Measurements from ENCODE around the gene HNRNPC. TPM values are rescaled to one million over a fixed set of nuclear protein-coding genes. Genes with fewer than 3 reads are reported as not detected.

HNRNPC gene
- polyA plus RNA-seq, 1 donor from 2014 or later: 1,176 TPM

- peaks cover 49% of the 10 kb centered on the region for H4K20me1 ChIP-seq (ENCODE audit: insufficient read depth)
- no peaks in the 10 kb centered on the region for H3F3A ChIP-seq (ENCODE audit: insufficient read depth, low read length, poor library complexity, severe bottlenecking)
- no peaks in the 10 kb centered on the region for H3K27me3 ChIP-seq (ENCODE audit: insufficient read depth, low read depth, low read length)
- no peak overlapping the region for H3K27ac ChIP-seq (ENCODE audit: low read length)
- no peak overlapping the region for H3K4me3 ChIP-seq (ENCODE audit: low read length)
- H3K36me3 ChIP-seq (ENCODE audit: insufficient read depth, low read length): peaks cover 4% of the 10 kb centered on the region
- H3K9me2 ChIP-seq (ENCODE audit: insufficient read depth, low read length): no peaks in the 10 kb centered on the region
- TF ChIP-seq TAF1 (IDR thresholded peaks at IDR 0.05; ENCODE audit: low read depth) (no peak), EZH2 (IDR thresholded peaks at IDR 0.05; ENCODE audit: borderline replicate concordance, insufficient read depth, low read length, poor library complexity, severe bottlenecking) (no peak), REST (IDR thresholded peaks at IDR 0.05; ENCODE audit: borderline replicate concordance) (no peak)
- TF ChIP-seq, protein P1, sequence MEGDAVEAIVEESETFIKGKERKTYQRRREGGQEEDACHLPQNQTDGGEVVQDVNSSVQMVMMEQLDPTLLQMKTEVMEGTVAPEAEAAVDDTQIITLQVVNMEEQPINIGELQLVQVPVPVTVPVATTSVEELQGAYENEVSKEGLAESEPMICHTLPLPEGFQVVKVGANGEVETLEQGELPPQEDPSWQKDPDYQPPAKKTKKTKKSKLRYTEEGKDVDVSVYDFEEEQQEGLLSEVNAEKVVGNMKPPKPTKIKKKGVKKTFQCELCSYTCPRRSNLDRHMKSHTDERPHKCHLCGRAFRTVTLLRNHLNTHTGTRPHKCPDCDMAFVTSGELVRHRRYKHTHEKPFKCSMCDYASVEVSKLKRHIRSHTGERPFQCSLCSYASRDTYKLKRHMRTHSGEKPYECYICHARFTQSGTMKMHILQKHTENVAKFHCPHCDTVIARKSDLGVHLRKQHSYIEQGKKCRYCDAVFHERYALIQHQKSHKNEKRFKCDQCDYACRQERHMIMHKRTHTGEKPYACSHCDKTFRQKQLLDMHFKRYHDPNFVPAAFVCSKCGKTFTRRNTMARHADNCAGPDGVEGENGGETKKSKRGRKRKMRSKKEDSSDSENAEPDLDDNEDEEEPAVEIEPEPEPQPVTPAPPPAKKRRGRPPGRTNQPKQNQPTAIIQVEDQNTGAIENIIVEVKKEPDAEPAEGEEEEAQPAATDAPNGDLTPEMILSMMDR (IDR thresholded peaks at IDR 0.05; ENCODE audit: poor library complexity, severe bottlenecking): no peak
- H3K79me2 ChIP-seq (replicated peaks; ENCODE audit: insufficient read depth, low read length): peaks cover 95% of the 10 kb centered on the region
- H2AFZ ChIP-seq (ENCODE audit: low read depth, low read length): no peak overlapping the region
- H3K4me2 ChIP-seq (ENCODE audit: low read length): no peak overlapping the region
- no peaks in the 10 kb centered on the region for H3K9me3 ChIP-seq (ENCODE audit: low read length)
- H3K9ac ChIP-seq (ENCODE audit: low read length): no peak overlapping the region
Observed at GRCh38 chr14:21258889-21259787, 10.1 kb downstream of the HNRNPC start.

- Histone ChIP-seq H3F3A (ENCODE audit: insufficient read depth, low read length, poor library complexity, severe bottlenecking) (no peaks in the 10 kb centered on the region), H3K9me2 (ENCODE audit: insufficient read depth, low read length) (no peaks in the 10 kb centered on the region), H3K4me3 (ENCODE audit: low read length) (no peak overlapping the region), H3K27ac (ENCODE audit: low read length) (no peak overlapping the region), H4K20me1 (ENCODE audit: insufficient read depth) (peaks cover 40% of the 10 kb centered on the region), H3K36me3 (ENCODE audit: insufficient read depth, low read length) (peaks cover 4% of the 10 kb centered on the region), H3K27me3 (ENCODE audit: insufficient read depth, low read depth, low read length) (no peaks in the 10 kb centered on the region), H3K9ac (ENCODE audit: low read length) (no peak overlapping the region), H3K4me2 (ENCODE audit: low read length) (no peak overlapping the region), H3K9me3 (ENCODE audit: low read length) (no peaks in the 10 kb centered on the region), H2AFZ (ENCODE audit: low read depth, low read length) (no peak overlapping the region), H3K79me2 (replicated peaks; ENCODE audit: insufficient read depth, low read length) (peaks cover 95% of the 10 kb centered on the region)
- TF ChIP-seq EP300 (conservative IDR thresholded peaks at IDR 0.05; ENCODE audit: poor library complexity, severe bottlenecking) (no peak), SMC3 (conservative IDR thresholded peaks at IDR 0.05; ENCODE audit: poor library complexity) (no peak), MXI1 (conservative IDR thresholded peaks at IDR 0.05; ENCODE audit: poor library complexity, severe bottlenecking) (no peak), POLR2AphosphoS5 (IDR thresholded peaks at IDR 0.05) (no peak), RAD21 (conservative IDR thresholded peaks at IDR 0.05) (no peak), TAF1 (IDR thresholded peaks at IDR 0.05; ENCODE audit: low read depth) (no peak), EZH2 (IDR thresholded peaks at IDR 0.05; ENCODE audit: borderline replicate concordance, insufficient read depth, low read length, poor library complexity, severe bottlenecking) (no peak), REST (IDR thresholded peaks at IDR 0.05; ENCODE audit: borderline replicate concordance) (no peak)
- TF ChIP-seq, protein P1 (IDR thresholded peaks at IDR 0.05; ENCODE audit: poor library complexity, severe bottlenecking): no peak
Observed at GRCh38 chr14:21258005-21258888, 11.0 kb downstream of the HNRNPC start.

All from neural cell (in vitro differentiated cells).